Measurements from ENCODE around the gene ASPSCR1. TPM values are rescaled to one million over a fixed set of nuclear protein-coding genes. Genes with fewer than 3 reads are reported as not detected.
"Not testable (repeated sequence)": the region's sequence is repeated elsewhere in the genome, so short reads cannot be mapped to it uniquely, and the experiment has no call there.

ASPSCR1 gene
- total RNA-seq, 1 donor from 2014 or later = 55.5 TPM

- Mint-ChIP-seq H3K9me3 (ENCODE audit: low read depth) (no peaks in the 10 kb centered on the region), H3K27ac (no peak overlapping the region), H3K36me3 (ENCODE audit: insufficient read depth) (peaks cover 7% of the 10 kb centered on the region), H3K27me3 (peaks cover 17% of the 10 kb centered on the region), H3K4me1 (ENCODE audit: low read depth) (peaks cover 4% of the 10 kb centered on the region), H3K4me3 (ENCODE audit: low read depth) (peak overlapping the region; percentile 75)
- no peak for TF ChIP-seq CTCF (IDR thresholded peaks at IDR 0.05; ENCODE audit: unreplicated experiment)
- DNase-seq (ENCODE audit: low spot score, unreplicated experiment) = no peak
Measured at GRCh38 chr17:82035956-82036633, 58.7 kb downstream of the ASPSCR1 start.

GRCh38 chr17:82036634-82037091 is 59.2 kb downstream of the ASPSCR1 start:
- Mint-ChIP-seq H3K4me1 (ENCODE audit: low read depth) (peaks cover 4% of the 10 kb centered on the region), H3K9me3 (ENCODE audit: low read depth) (no peaks in the 10 kb centered on the region), H3K4me3 (ENCODE audit: low read depth) (peak overlapping the region; percentile 75), H3K27me3 (peaks cover 21% of the 10 kb centered on the region), H3K27ac (no peak overlapping the region), H3K36me3 (ENCODE audit: insufficient read depth) (peaks cover 7% of the 10 kb centered on the region)
- DNase-seq (ENCODE audit: low spot score, unreplicated experiment) = no peak
- TF ChIP-seq CTCF (IDR thresholded peaks at IDR 0.05; ENCODE audit: unreplicated experiment) = no peak

- TF ChIP-seq CTCF (IDR thresholded peaks at IDR 0.05; ENCODE audit: unreplicated experiment) = peak; percentile 87
- H3K27ac Mint-ChIP-seq = peak within 1 kb of the TSS; percentile 92
Measured at GRCh38 chr17:82037092-82037888, 59.9 kb downstream of the ASPSCR1 start, which contains the start of gene DCXR. DCXR (minus strand) TSS chr17:82037697; CDS start chr17:82037682, 15 bp downstream.

DNA sequence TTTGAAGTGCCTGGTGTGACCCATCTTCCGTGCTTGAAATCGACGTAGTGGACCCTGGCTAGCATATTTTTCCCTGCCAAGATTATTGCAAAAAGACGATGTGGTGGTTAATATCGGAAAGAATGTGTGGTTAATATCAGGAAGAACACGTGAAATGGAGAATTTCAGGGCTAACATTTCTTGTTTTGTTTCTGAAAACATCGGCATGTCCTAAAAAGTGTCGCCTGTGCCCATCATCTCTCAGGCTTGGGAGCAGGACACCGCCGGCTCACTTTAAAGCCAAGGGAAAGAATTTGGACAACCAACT is 60.4 kb downstream of the ASPSCR1 start:
- TF ChIP-seq CTCF (IDR thresholded peaks at IDR 0.05; ENCODE audit: unreplicated experiment) = no peak
- H3K9me3 Mint-ChIP-seq (ENCODE audit: low read depth) = no peaks in the 10 kb centered on the region

More at GRCh38 chr17:82037092-82037888, 59.9 kb downstream of the ASPSCR1 start, which contains the start of gene DCXR:
- DNase-seq (ENCODE audit: low spot score, unreplicated experiment) = peak; percentile 93
- Mint-ChIP-seq H3K4me3 (ENCODE audit: low read depth) (peak within 1 kb of the TSS; percentile 75), H3K27me3 (peaks cover 21% of the 10 kb centered on the region), H3K9me3 (ENCODE audit: low read depth) (no peaks in the 10 kb centered on the region), H3K36me3 (ENCODE audit: insufficient read depth) (peaks cover 7% of the 10 kb centered on the region), H3K4me1 (ENCODE audit: low read depth) (peaks cover 4% of the 10 kb centered on the region)

DNA sequence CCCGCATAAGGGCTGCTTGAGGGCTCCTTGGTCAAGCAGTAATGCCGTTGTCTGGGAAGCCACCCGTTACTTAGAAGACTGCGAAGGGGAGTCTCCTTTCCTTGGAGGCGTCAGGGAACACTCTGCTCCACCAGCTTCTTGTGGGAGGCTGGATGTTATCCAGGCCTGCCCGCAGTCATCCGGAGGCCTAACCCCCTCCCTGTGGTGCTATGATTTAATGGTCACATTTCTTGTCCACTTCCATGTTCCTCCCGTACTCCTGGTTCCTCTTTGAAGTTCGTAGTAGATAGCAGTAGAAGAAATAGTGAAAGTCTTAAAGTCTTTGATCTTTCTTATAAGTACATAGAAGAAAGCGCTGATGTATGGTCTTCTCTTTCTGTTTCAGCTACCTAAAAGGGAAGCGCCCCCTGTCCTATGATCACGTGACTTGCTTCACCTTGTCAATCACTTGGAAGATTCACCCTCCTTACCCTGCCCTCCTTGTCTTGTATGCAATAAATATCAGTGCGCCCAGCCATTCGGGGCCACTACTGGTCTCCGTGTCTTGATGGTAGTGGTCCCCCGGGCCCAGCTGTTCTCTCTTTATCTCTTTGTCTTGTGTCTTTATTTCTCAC is 61.5 kb downstream of the ASPSCR1 start:
- DNase-seq (ENCODE audit: low spot score, unreplicated experiment); H3K4me3 Mint-ChIP-seq (ENCODE audit: low read depth); H3K36me3 Mint-ChIP-seq (ENCODE audit: insufficient read depth); H3K4me1 Mint-ChIP-seq (ENCODE audit: low read depth); H3K9me3 Mint-ChIP-seq (ENCODE audit: low read depth); H3K27ac Mint-ChIP-seq: not testable (repeated sequence)
- peaks cover 19% of the 10 kb centered on the region for H3K27me3 Mint-ChIP-seq

More for the DNA sequence above, 60.4 kb downstream of the ASPSCR1 start:
- H3K27me3 Mint-ChIP-seq = peaks cover 20% of the 10 kb centered on the region
- H3K36me3 Mint-ChIP-seq (ENCODE audit: insufficient read depth) = peaks cover 7% of the 10 kb centered on the region
- DNase-seq (ENCODE audit: low spot score, unreplicated experiment) = no peak
- peaks cover 4% of the 10 kb centered on the region for H3K4me1 Mint-ChIP-seq (ENCODE audit: low read depth)
- H3K27ac Mint-ChIP-seq = peak overlapping the region; percentile 92
- H3K4me3 Mint-ChIP-seq (ENCODE audit: low read depth) = peak overlapping the region; percentile 75

Measured in progenitor cell of endocrine pancreas (in vitro differentiated cells).